ENCODE data around the gene C9orf72.
A peak's percentile ranks its signal among the peaks of the same experiment; 100 is the strongest.

Gene C9orf72

DNA sequence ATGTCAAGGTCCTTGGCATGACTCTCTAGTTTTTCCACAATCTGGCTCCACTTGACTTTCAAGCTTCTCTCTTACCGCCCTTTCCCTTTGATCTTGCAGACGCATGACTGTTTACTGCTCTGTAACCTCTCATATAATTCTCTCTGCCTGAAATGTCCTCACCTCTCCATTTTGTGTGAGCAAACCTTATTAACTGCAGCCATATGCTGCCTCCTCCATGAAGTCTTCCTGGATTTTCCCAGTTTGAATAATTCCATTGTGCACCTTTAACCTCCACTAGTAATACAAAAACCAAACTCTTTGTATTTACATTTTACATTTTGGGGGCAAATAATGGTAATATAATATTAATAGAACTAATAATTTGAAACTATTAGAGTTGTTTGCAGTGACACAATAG lies 9.5 kb upstream of the C9orf72 start:
- no peak overlapping the region for H4K91ac ChIP-seq (ENCODE audit: low read depth, low read length, poor library complexity)
- H3K9ac ChIP-seq (ENCODE audit: low read depth, low read length, poor library complexity) = no peak overlapping the region
- H2BK5ac ChIP-seq (ENCODE audit: low read length) = no peak overlapping the region
- no peak overlapping the region for H2BK12ac ChIP-seq (ENCODE audit: low read length)
- H3K79me1 ChIP-seq (ENCODE audit: low read depth, low read length) = no peaks in the 10 kb centered on the region
- no peak overlapping the region for H3K4me3 ChIP-seq (ENCODE audit: low read length in 2 of 2)
- no CpG with 5 or more reads among the region's 2 CpGs for WGBS, 2 donors (ENCODE audit: extremely low coverage in 2 of 2, insufficient read length in 2 of 2, insufficient replicate concordance in 1 of 2)
- H3K27me3 ChIP-seq (ENCODE audit: control insufficient read depth in 3 of 3, insufficient read depth in 3 of 3, low read depth in 1 of 3, low read length in 3 of 3) = no peaks in the 10 kb centered on the region
- H3K14ac ChIP-seq (ENCODE audit: low read length) = no peak overlapping the region
- peaks cover 0 to 8% of the 10 kb centered on the region in 2 donors for H3K9me3 ChIP-seq (replicated peaks in 1 of 2; ENCODE audit: control insufficient read depth in 2 of 2, insufficient read depth in 1 of 2, low read depth in 1 of 2, low read length in 2 of 2)
- no peak overlapping the region for H3K4me2 ChIP-seq (ENCODE audit: insufficient read depth, low read length, poor library complexity, severe bottlenecking)
- no peak overlapping the region for H3K4ac ChIP-seq (ENCODE audit: low read length)
- H3K23ac ChIP-seq (ENCODE audit: low read depth, low read length, poor library complexity) = no peak overlapping the region
- no peak for DNase-seq (ENCODE audit: low spot score)
- H2BK120ac ChIP-seq (ENCODE audit: low read depth, low read length) = no peak overlapping the region
- H3K4me1 ChIP-seq (ENCODE audit: control insufficient read depth in 2 of 2, insufficient read depth in 1 of 2, low read depth in 1 of 2, low read length in 2 of 2) = no peaks in the 10 kb centered on the region
- H2BK15ac ChIP-seq (ENCODE audit: low read length) = no peak overlapping the region
- no peaks in the 10 kb centered on the region for H3K36me3 ChIP-seq (replicated peaks in 1 of 2; ENCODE audit: control insufficient read depth in 2 of 2, insufficient read depth in 2 of 2, low read length in 2 of 2)
- no peak overlapping the region for H2AFZ ChIP-seq (ENCODE audit: low read length)
- H4K8ac ChIP-seq (ENCODE audit: low read depth, low read length) = no peak overlapping the region
- H3K18ac ChIP-seq (ENCODE audit: low read length) = no peak overlapping the region
- no peak overlapping the region for H2AK5ac ChIP-seq (ENCODE audit: low read depth, low read length)
- H3K27ac ChIP-seq (replicated peaks; ENCODE audit: low read length) = no peak overlapping the region

DNA sequence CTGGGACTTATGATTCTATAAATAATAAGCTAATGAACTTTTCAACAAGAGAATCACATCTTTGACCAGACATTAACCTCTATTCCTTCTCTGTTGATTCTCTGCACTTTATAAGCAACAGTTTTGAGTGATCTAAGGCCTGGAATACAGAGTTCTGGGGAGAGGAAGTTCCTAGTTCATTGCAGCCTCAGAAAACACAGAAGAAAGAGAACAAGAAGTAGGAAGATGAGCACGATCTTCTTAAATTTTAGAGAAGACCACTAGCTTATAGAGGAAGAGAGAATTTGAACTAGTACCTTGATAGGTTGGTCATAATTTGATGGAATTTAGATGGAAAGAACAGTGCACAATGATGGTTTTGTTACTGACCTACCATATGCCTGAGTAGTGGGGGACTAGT lies 8.5 kb upstream of the C9orf72 start:
- Histone ChIP-seq H3K36me3 (replicated peaks in 1 of 2; ENCODE audit: control insufficient read depth in 2 of 2, insufficient read depth in 2 of 2, low read length in 2 of 2) (no peaks in the 10 kb centered on the region), H2AK5ac (ENCODE audit: low read depth, low read length) (no peak overlapping the region), H3K27me3 (ENCODE audit: control insufficient read depth in 3 of 3, insufficient read depth in 3 of 3, low read depth in 1 of 3, low read length in 3 of 3) (no peaks in the 10 kb centered on the region), H3K27ac (replicated peaks; ENCODE audit: low read length) (no peak overlapping the region), H4K8ac (ENCODE audit: low read depth, low read length) (no peak overlapping the region), H3K23ac (ENCODE audit: low read depth, low read length, poor library complexity) (no peak overlapping the region), H3K4me2 (ENCODE audit: insufficient read depth, low read length, poor library complexity, severe bottlenecking) (no peak overlapping the region), H2AFZ (ENCODE audit: low read length) (no peak overlapping the region), H3K4ac (ENCODE audit: low read length) (no peak overlapping the region), H2BK12ac (ENCODE audit: low read length) (no peak overlapping the region), H3K18ac (ENCODE audit: low read length) (no peak overlapping the region), H3K9me3 (replicated peaks in 1 of 2; ENCODE audit: control insufficient read depth in 2 of 2, insufficient read depth in 1 of 2, low read depth in 1 of 2, low read length in 2 of 2) (peaks cover 0 to 3% of the 10 kb centered on the region in 2 donors), H3K79me1 (ENCODE audit: low read depth, low read length) (no peaks in the 10 kb centered on the region), H2BK120ac (ENCODE audit: low read depth, low read length) (no peak overlapping the region), H3K4me1 (ENCODE audit: control insufficient read depth in 2 of 2, insufficient read depth in 1 of 2, low read depth in 1 of 2, low read length in 2 of 2) (no peaks in the 10 kb centered on the region), H2BK15ac (ENCODE audit: low read length) (no peak overlapping the region), H2BK5ac (ENCODE audit: low read length) (no peak overlapping the region), H3K9ac (ENCODE audit: low read depth, low read length, poor library complexity) (no peak overlapping the region), H3K4me3 (ENCODE audit: low read length in 2 of 2) (no peak overlapping the region), H4K91ac (ENCODE audit: low read depth, low read length, poor library complexity) (no peak overlapping the region), H3K14ac (ENCODE audit: low read length) (no peak overlapping the region)
- no peak for DNase-seq (ENCODE audit: low spot score)
- WGBS, 2 donors (ENCODE audit: extremely low coverage in 2 of 2, insufficient read length in 2 of 2, insufficient replicate concordance in 1 of 2) = no CpG with 5 or more reads among the region's 1 CpG

DNA sequence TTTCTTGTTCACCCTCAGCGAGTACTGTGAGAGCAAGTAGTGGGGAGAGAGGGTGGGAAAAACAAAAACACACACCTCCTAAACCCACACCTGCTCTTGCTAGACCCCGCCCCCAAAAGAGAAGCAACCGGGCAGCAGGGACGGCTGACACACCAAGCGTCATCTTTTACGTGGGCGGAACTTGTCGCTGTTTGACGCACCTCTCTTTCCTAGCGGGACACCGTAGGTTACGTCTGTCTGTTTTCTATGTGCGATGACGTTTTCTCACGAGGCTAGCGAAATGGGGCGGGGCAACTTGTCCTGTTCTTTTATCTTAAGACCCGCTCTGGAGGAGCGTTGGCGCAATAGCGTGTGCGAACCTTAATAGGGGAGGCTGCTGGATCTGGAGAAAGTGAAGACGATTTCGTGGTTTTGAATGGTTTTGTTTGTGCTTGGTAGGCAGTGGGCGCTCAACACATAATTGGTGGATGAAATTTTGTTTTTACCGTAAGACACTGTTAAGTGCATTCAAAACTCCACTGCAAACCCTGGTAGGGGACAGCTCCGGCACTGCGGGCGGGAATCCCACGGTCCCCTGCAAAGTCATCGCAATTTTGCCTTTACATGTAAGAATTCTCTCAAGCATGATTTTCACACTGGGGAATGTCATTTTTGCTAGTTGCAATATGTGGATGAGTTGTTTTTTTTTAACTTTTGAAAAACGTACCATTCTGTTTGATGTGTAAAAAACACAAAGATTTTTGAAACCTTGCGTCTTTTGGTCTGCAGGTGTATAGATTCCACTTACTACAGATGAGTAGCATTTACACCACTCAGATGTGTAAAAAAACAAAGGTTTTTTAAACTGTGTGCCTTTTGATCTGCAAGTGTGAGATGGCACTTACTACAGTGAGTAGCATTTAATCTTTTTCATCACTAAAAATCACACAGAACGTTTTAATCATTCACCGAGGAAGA lies 631 bp upstream of the C9orf72 start:
- no peak overlapping the region for H3K4ac ChIP-seq (ENCODE audit: low read length)
- H3K18ac ChIP-seq (ENCODE audit: low read length) = no peak overlapping the region
- DNase-seq (ENCODE audit: low spot score) = peak; percentile 97
- no peak overlapping the region for H4K91ac ChIP-seq (ENCODE audit: low read depth, low read length, poor library complexity)
- no peak overlapping the region for H3K9ac ChIP-seq (ENCODE audit: low read depth, low read length, poor library complexity)
- WGBS, 2 donors (ENCODE audit: extremely low coverage in 2 of 2, insufficient read length in 2 of 2, insufficient replicate concordance in 1 of 2) = no CpG with 5 or more reads among the region's 35 CpGs
- peaks cover 3 to 5% of the 10 kb centered on the region in 2 donors for H3K4me1 ChIP-seq (ENCODE audit: control insufficient read depth in 2 of 2, insufficient read depth in 1 of 2, low read depth in 1 of 2, low read length in 2 of 2)
- peaks cover 0 to 18% of the 10 kb centered on the region in 2 donors for H3K36me3 ChIP-seq (replicated peaks in 1 of 2; ENCODE audit: control insufficient read depth in 2 of 2, insufficient read depth in 2 of 2, low read length in 2 of 2)
- peaks cover 0 to 20% of the 10 kb centered on the region in 2 donors for H3K9me3 ChIP-seq (replicated peaks in 1 of 2; ENCODE audit: control insufficient read depth in 2 of 2, insufficient read depth in 1 of 2, low read depth in 1 of 2, low read length in 2 of 2)
- no peaks in the 10 kb centered on the region for H3K27me3 ChIP-seq (ENCODE audit: control insufficient read depth in 3 of 3, insufficient read depth in 3 of 3, low read depth in 1 of 3, low read length in 3 of 3)
- H3K14ac ChIP-seq (ENCODE audit: low read length) = no peak overlapping the region
- H3K79me1 ChIP-seq (ENCODE audit: low read depth, low read length) = no peaks in the 10 kb centered on the region
- no peak overlapping the region for H2BK12ac ChIP-seq (ENCODE audit: low read length)
- no peak overlapping the region for H2BK120ac ChIP-seq (ENCODE audit: low read depth, low read length)
- no peak overlapping the region for H2BK5ac ChIP-seq (ENCODE audit: low read length)
- no peak overlapping the region for H3K23ac ChIP-seq (ENCODE audit: low read depth, low read length, poor library complexity)
- no peak overlapping the region for H2BK15ac ChIP-seq (ENCODE audit: low read length)
- peak overlapping the region; percentile 58 to 79 for H3K4me3 ChIP-seq (ENCODE audit: low read length in 2 of 2)
- no peak overlapping the region for H4K8ac ChIP-seq (ENCODE audit: low read depth, low read length)
- H3K27ac ChIP-seq (replicated peaks; ENCODE audit: low read length) = peak overlapping the region; percentile 96
- H2AK5ac ChIP-seq (ENCODE audit: low read depth, low read length) = no peak overlapping the region
- H2AFZ ChIP-seq (ENCODE audit: low read length) = peak overlapping the region; percentile 85
- peak overlapping the region; percentile 70 for H3K4me2 ChIP-seq (ENCODE audit: insufficient read depth, low read length, poor library complexity, severe bottlenecking)

DNA sequence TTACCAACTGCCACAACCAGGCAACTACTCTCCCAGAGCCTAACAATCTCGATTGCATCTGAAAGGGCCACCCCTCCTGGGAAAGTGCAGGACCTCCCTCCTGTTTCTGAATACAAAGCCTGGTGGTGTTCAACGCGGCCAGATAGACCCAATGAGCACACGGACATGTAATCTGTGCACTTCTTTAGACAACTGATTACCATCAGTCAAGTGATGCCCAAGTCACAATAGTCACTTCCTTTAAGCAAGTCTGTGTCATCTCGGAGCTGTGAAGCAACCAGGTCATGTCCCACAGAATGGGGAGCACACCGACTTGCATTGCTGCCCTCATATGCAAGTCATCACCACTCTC lies 739 bp downstream of the C9orf72 start:
- DNase-seq (ENCODE audit: low spot score) = no peak
- Histone ChIP-seq H3K4me1 (ENCODE audit: control insufficient read depth in 2 of 2, insufficient read depth in 1 of 2, low read depth in 1 of 2, low read length in 2 of 2) (peaks cover 5% of the 10 kb centered on the region in 2 donors), H4K8ac (ENCODE audit: low read depth, low read length) (no peak overlapping the region), H2BK15ac (ENCODE audit: low read length) (peak overlapping the region; percentile 41), H3K27ac (replicated peaks; ENCODE audit: low read length) (peak overlapping the region; percentile 96), H2AFZ (ENCODE audit: low read length) (peak overlapping the region; percentile 85), H3K4ac (ENCODE audit: low read length) (no peak overlapping the region), H3K23ac (ENCODE audit: low read depth, low read length, poor library complexity) (no peak overlapping the region), H3K4me2 (ENCODE audit: insufficient read depth, low read length, poor library complexity, severe bottlenecking) (peak overlapping the region; percentile 70), H3K9me3 (replicated peaks in 1 of 2; ENCODE audit: control insufficient read depth in 2 of 2, insufficient read depth in 1 of 2, low read depth in 1 of 2, low read length in 2 of 2) (peaks cover 0 to 20% of the 10 kb centered on the region in 2 donors), H3K4me3 (ENCODE audit: low read length in 2 of 2) (peak overlapping the region; percentile 58 to 81), H3K79me1 (ENCODE audit: low read depth, low read length) (no peaks in the 10 kb centered on the region), H2BK12ac (ENCODE audit: low read length) (no peak overlapping the region), H3K14ac (ENCODE audit: low read length) (no peak overlapping the region), H2BK120ac (ENCODE audit: low read depth, low read length) (no peak overlapping the region), H3K9ac (ENCODE audit: low read depth, low read length, poor library complexity) (peak overlapping the region; percentile 92), H3K18ac (ENCODE audit: low read length) (peak overlapping the region; percentile 93), H3K27me3 (ENCODE audit: control insufficient read depth in 3 of 3, insufficient read depth in 3 of 3, low read depth in 1 of 3, low read length in 3 of 3) (no peaks in the 10 kb centered on the region), H2BK5ac (ENCODE audit: low read length) (peak overlapping the region; percentile 85), H4K91ac (ENCODE audit: low read depth, low read length, poor library complexity) (no peak overlapping the region), H2AK5ac (ENCODE audit: low read depth, low read length) (no peak overlapping the region), H3K36me3 (replicated peaks in 1 of 2; ENCODE audit: control insufficient read depth in 2 of 2, insufficient read depth in 2 of 2, low read length in 2 of 2) (peaks cover 1 to 28% of the 10 kb centered on the region in 2 donors)
- no CpG with 5 or more reads among the region's 6 CpGs for WGBS, 2 donors (ENCODE audit: extremely low coverage in 2 of 2, insufficient read length in 2 of 2, insufficient replicate concordance in 1 of 2)
